Central memory CD8-positive, alpha-beta T cell (primary cell): ENCODE results near the gene NFATC1.

Experiments used
- ATAC-seq: fragments of 150-1000 bp; cut with Tn5 transposase; replicated peaks from 2 replicates; pipeline ENCODE4 v1.10.0; 2022; ENCODE audit warnings: mild to moderate bottlenecking, moderate FRiP score, moderate number of reproducible peaks; ENCODE audit not compliant: poor library complexity, severe bottlenecking; ENCODE audit errors: extremely low read depth
- DNase-seq, 2 donors: peaks; one replicate each; pipeline ENCODE4 v3.0.0; 2021; ENCODE audit warnings: low spot score in 2 of 2
- H3K27ac Mint-ChIP-seq: one replicate; pipeline ENCODE4 v1.8.0; 2022; ENCODE audit warnings: low read depth, mild to moderate bottlenecking, moderate library complexity, mixed read lengths
- H3K27me3 Mint-ChIP-seq: one replicate; pipeline ENCODE4 v1.8.0; 2022; ENCODE audit warnings: mixed read lengths
- H3K36me3 Mint-ChIP-seq: one replicate; pipeline ENCODE4 v1.8.0; 2022; ENCODE audit warnings: mild to moderate bottlenecking, moderate library complexity, mixed read lengths; ENCODE audit not compliant: insufficient read depth
- H3K4me1 Mint-ChIP-seq: one replicate; pipeline ENCODE4 v1.8.0; 2022; ENCODE audit warnings: mixed read lengths
- H3K4me3 Mint-ChIP-seq: one replicate; pipeline ENCODE4 v1.8.0; 2022; ENCODE audit warnings: mild to moderate bottlenecking, moderate library complexity, mixed read lengths
- H3K9me3 Mint-ChIP-seq: one replicate; pipeline ENCODE4 v1.8.0; 2022; ENCODE audit warnings: mixed read lengths

The NFATC1 gene

DNA sequence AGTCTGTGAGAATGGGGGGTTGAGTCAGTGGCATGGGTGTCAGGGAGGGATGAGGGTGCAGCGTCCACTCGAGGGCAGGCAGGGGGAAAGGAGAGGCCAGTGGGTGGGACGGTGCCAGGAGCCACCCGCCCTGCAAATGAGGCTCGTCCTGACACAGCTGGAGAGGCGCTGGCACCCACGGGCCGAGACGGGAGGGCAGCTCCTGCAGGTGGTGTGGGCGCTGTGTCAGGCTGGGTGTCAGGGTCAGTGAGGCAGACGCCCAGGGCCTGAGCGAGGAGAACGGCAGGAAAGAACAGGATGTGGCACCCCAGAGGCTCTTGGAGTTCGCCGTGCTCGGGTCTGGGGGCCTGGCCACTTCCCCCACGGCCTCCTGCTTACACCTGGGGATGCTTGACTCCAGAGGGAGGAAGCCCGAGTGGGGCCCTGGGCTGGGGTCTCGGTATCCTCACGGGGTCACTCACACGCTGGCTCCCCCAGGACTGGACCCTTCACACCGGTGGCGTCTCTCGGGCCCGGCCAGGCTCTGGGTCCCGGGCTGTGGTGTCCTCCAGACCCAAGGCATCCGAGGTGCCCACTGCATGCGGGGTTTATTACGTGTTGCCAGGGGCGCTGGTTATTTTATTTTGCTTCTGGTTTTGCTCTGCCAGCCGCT is 153.4 kb downstream of the NFATC1 start:
- no peak overlapping the region for H3K4me3 Mint-ChIP-seq
- H3K27ac Mint-ChIP-seq: no peak overlapping the region
- no peaks in the 10 kb centered on the region for H3K9me3 Mint-ChIP-seq
- peaks cover 8% of the 10 kb centered on the region for H3K27me3 Mint-ChIP-seq
- DNase-seq (no peak), ATAC-seq (no peak)
- no peaks in the 10 kb centered on the region for H3K36me3 Mint-ChIP-seq
- H3K4me1 Mint-ChIP-seq: no peaks in the 10 kb centered on the region

GRCh38 chr18:79549638-79550000 is 153.9 kb downstream of the NFATC1 start:
- Mint-ChIP-seq H3K27me3 (peaks cover 8% of the 10 kb centered on the region), H3K4me1 (no peaks in the 10 kb centered on the region), H3K9me3 (no peaks in the 10 kb centered on the region)

DNA sequence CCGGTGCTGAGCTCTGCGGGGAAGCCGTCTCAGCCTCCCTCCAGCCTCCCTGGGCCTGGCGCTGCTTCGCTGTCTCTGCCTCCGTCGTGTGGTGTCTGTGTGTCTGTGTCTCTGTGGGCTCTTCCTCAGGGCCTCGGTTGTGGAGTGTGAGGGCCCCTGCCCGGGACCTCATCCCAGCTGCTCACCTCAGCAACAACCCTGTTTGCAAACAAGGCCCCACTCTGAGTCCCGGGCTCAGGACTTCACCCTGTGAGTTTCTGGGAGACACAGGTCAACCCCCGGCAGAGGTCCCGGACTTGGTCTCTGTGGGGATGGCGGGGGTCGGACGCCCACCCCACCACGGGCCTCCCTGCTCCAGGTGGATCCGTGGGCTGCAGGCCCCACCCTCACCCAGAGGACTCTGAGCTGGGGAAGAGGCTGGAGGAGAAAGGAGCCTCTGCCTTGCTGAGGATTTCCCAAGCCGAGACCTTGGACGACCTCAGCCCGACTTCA is 156.5 kb downstream of the NFATC1 start:
- H3K4me1 Mint-ChIP-seq: no peaks in the 10 kb centered on the region
- DNase-seq: no peak
- no peak for ATAC-seq
- H3K27ac Mint-ChIP-seq: no peak overlapping the region
- no peaks in the 10 kb centered on the region for H3K9me3 Mint-ChIP-seq
- H3K4me3 Mint-ChIP-seq: no peak overlapping the region
- H3K36me3 Mint-ChIP-seq: no peaks in the 10 kb centered on the region
- no peaks in the 10 kb centered on the region for H3K27me3 Mint-ChIP-seq

More at GRCh38 chr18:79549638-79550000, 153.9 kb downstream of the NFATC1 start:
- H3K4me3 Mint-ChIP-seq: no peak overlapping the region
- no peak overlapping the region for H3K27ac Mint-ChIP-seq
- ATAC-seq (no peak), DNase-seq (no peak)
- H3K36me3 Mint-ChIP-seq: no peaks in the 10 kb centered on the region

GRCh38 chr18:79552696-79553095 is 157.0 kb downstream of the NFATC1 start:
- H3K27ac Mint-ChIP-seq: no peak overlapping the region
- H3K36me3 Mint-ChIP-seq: no peaks in the 10 kb centered on the region
- ATAC-seq (no peak), DNase-seq (no peak)
- H3K27me3 Mint-ChIP-seq: no peaks in the 10 kb centered on the region
- no peaks in the 10 kb centered on the region for H3K9me3 Mint-ChIP-seq
- H3K4me3 Mint-ChIP-seq: no peak overlapping the region
- no peaks in the 10 kb centered on the region for H3K4me1 Mint-ChIP-seq

GRCh38 chr18:79553154-79553553 is 157.4 kb downstream of the NFATC1 start:
- Mint-ChIP-seq H3K27me3 (no peaks in the 10 kb centered on the region), H3K27ac (no peak overlapping the region), H3K4me3 (no peak overlapping the region), H3K36me3 (no peaks in the 10 kb centered on the region), H3K9me3 (no peaks in the 10 kb centered on the region), H3K4me1 (no peaks in the 10 kb centered on the region)
- DNase-seq (no peak), ATAC-seq (no peak)

GRCh38 chr18:79553696-79554095 is 158.0 kb downstream of the NFATC1 start:
- Mint-ChIP-seq H3K4me1 (no peaks in the 10 kb centered on the region), H3K27ac (no peak overlapping the region), H3K27me3 (no peaks in the 10 kb centered on the region)

DNA sequence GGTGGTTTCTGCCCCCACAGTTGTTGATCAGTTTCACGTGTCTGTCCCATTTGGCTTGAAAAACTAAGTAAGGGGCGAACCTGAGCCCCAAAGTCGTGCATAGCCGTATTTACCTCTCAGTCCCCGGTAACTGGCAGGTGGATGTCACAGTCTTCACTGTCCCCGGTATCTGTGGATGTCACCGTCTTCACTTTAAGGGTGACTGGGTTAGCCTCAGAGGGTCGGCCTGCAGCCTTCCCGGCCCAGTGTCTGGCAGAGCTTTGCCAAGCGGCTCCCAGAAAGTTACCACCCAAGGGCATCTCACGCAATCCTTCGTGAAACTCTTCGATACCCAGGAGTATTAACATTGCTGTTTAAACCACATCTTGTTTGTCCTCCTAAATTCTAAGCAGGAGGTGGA is 158.6 kb downstream of the NFATC1 start:
- no peaks in the 10 kb centered on the region for H3K9me3 Mint-ChIP-seq
- no peaks in the 10 kb centered on the region for H3K36me3 Mint-ChIP-seq
- H3K27ac Mint-ChIP-seq: no peak overlapping the region
- H3K4me3 Mint-ChIP-seq: no peak overlapping the region
- DNase-seq (no peak), ATAC-seq (no peak)
- H3K4me1 Mint-ChIP-seq: no peaks in the 10 kb centered on the region
- H3K27me3 Mint-ChIP-seq: no peaks in the 10 kb centered on the region

More at GRCh38 chr18:79553696-79554095, 158.0 kb downstream of the NFATC1 start:
- DNase-seq: no peak
- no peaks in the 10 kb centered on the region for H3K9me3 Mint-ChIP-seq
- H3K36me3 Mint-ChIP-seq: no peaks in the 10 kb centered on the region
- no peak for ATAC-seq
- H3K4me3 Mint-ChIP-seq: no peak overlapping the region

DNA sequence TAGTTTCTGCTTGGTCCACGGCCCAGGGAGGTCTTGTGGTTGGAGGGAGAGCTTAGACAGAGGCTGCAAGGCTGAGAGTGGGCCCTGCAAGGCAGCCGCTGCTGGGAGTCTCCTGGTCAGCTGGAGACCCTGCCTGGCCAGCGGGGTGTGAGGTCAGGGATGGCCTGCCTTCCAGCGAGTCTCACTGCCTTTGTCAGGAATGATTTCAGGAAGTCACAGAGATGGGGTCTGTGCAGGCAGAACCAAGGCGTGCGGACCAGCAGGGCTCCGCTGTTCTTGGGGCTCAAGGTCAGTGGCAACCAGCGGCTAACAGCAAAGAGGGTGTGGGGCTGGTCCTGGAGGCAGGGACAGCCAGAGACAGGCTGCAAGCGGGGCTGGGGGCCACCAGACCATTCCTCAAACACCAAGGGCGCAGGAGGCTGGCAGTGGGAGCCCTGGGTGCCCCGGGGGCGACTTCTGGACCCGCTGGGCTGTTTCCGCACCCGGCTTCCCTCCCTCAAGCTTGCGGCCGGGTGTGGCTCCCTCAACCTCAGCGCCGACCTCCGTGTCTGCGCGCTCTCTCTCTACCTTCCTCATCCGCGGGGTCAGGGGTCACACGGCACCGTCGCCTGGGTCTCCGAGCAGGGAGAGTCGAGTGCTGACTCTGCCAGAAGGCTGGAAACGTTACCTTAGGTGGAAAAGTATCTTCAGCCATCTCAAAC is 159.4 kb downstream of the NFATC1 start:
- H3K27ac Mint-ChIP-seq: no peak overlapping the region
- H3K36me3 Mint-ChIP-seq: no peaks in the 10 kb centered on the region

GRCh38 chr18:79555885-79556284 is 160.2 kb downstream of the NFATC1 start:
- no peaks in the 10 kb centered on the region for H3K36me3 Mint-ChIP-seq
- ATAC-seq: no peak
- no peak for DNase-seq
- H3K4me1 Mint-ChIP-seq: no peaks in the 10 kb centered on the region
- no peak overlapping the region for H3K4me3 Mint-ChIP-seq
- no peak overlapping the region for H3K27ac Mint-ChIP-seq
- H3K9me3 Mint-ChIP-seq: no peaks in the 10 kb centered on the region
- no peaks in the 10 kb centered on the region for H3K27me3 Mint-ChIP-seq

More for the DNA sequence above, 159.4 kb downstream of the NFATC1 start:
- Mint-ChIP-seq H3K4me3 (no peak overlapping the region), H3K4me1 (no peaks in the 10 kb centered on the region), H3K9me3 (no peaks in the 10 kb centered on the region), H3K27me3 (no peaks in the 10 kb centered on the region)
- ATAC-seq (no peak), DNase-seq (no peak)

- no peaks in the 10 kb centered on the region for H3K36me3 Mint-ChIP-seq
- H3K27me3 Mint-ChIP-seq: no peaks in the 10 kb centered on the region
- no peaks in the 10 kb centered on the region for H3K4me1 Mint-ChIP-seq
- H3K27ac Mint-ChIP-seq: no peak overlapping the region
- no peak overlapping the region for H3K4me3 Mint-ChIP-seq
- ATAC-seq (no peak), DNase-seq (no peak)
- H3K9me3 Mint-ChIP-seq: no peaks in the 10 kb centered on the region
These were observed 161.3 kb downstream of the NFATC1 start for GRCh38 chr18:79556829-79557585.

DNA sequence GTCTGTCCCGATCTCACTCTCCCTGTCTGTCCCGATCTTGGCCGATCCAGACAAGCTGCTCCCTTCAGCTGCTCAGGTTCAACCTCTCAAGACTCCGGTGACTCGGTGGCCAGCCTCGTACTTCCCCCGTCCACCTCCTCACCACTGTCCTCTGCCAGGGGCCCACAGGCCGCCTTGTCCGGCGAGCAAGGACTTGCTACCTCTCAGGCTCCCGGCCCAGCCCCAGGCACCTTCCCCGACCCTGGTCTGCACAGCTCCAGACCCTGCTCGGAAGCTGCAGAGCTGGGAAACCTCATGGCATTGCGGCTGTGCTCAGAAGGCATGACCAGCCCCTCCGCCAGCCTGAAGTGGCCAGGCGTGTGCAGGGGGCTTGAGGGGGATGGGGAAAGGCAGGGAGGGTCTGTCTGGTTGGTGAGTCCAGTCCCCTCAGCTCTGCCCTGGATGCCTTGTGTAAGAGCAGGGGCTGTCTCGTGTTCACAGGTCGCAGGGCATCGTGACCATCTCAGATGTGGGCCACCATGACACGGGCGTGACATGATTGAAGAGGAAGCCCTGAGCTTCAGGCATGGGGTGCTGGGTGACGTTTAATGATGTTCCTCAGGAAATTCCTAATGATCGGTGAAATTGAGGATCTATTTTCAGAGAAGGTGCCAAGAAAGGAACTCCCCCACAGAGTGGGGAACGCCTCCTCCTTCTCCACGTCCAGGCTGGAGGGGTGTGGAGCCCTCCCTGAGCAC is 162.6 kb downstream of the NFATC1 start:
- Mint-ChIP-seq H3K4me3 (no peak overlapping the region), H3K27ac (no peak overlapping the region), H3K27me3 (no peaks in the 10 kb centered on the region), H3K9me3 (no peaks in the 10 kb centered on the region), H3K4me1 (no peaks in the 10 kb centered on the region), H3K36me3 (no peaks in the 10 kb centered on the region)
- ATAC-seq (no peak), DNase-seq (no peak)

DNA sequence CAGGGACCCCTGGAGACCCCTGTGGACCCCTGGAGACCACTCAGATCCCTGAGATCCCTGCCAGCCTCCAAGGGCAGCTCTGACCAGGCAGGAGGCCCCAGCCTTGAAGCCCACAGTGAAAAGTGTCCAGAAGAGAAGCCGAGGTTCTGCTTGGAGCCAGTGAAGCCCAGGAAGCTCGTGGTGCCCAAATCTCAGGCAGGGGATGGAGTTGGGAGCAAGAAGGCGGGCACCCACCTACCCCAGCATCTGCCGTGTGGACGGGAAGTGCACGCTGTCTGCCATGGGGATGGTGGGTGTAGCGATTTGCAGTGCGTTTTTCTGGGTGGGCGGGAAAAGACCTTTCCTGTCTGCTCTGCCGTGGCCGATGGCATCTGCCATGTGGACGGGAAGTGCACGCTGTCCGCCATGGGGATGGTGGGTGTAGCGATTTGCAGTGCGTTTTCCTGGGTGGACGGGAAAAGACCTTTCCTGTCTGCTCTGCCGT is 163.2 kb downstream of the NFATC1 start:
- no peak for ATAC-seq
- Mint-ChIP-seq H3K9me3 (no peaks in the 10 kb centered on the region), H3K27ac (no peak overlapping the region)

More for the DNA sequence above, 163.2 kb downstream of the NFATC1 start:
- no peaks in the 10 kb centered on the region for H3K27me3 Mint-ChIP-seq
- no peaks in the 10 kb centered on the region for H3K4me1 Mint-ChIP-seq
- no peaks in the 10 kb centered on the region for H3K36me3 Mint-ChIP-seq
- H3K4me3 Mint-ChIP-seq: no peak overlapping the region
- no peak for DNase-seq
